HepG2 (cell line): Measurements from ENCODE around the gene EIF3CL. TPM values are rescaled to one million over a fixed set of nuclear protein-coding genes. Genes with fewer than 3 reads are reported as not detected.
"Not testable (repeated sequence)": the region's sequence is repeated elsewhere in the genome, so short reads cannot be mapped to it uniquely, and the experiment has no call there.

Experiments
- ATAC-seq: fragments of 200-7000 bp; cut with Tn5 transposase; 3 replicates; pipeline ENCODE4 v1.9.1; 2020; ENCODE audit warnings: mild to moderate bottlenecking, moderate library complexity
- BruUV-seq: library from RNA; stranded (reverse); fragments of 400-500 nt; replicated peaks from 2 replicates; lab custom pipeline; 2021; lab: Mats Ljungman, UMichigan
- CTCF ChIA-PET: fragments of 300-600 bp; formaldehyde crosslinking; extraction: SDS; loops from one replicate; lab custom pipeline; 2021; ENCODE audit warnings: low total read pairs, inconsistent platforms, low intra/inter-chr PET ratio; lab: Yijun Ruan, JAX
- POLR2A ChIA-PET: fragments of 350-600 bp; sonication (Branson Sonifier 250); formaldehyde crosslinking; loops from one replicate; lab custom pipeline; 2020; ENCODE audit warnings: antibody characterized with exemption, inconsistent platforms; lab: Yijun Ruan, JAX
- DNase-seq: peaks from one replicate; pipeline ENCODE4 v3.0.0-alpha.2; 2015; ENCODE audit warnings: low spot score
- FAIRE-seq: peaks from 3 replicates; lab custom pipeline; 2011; peaks lifted over from hg19 to GRCh38; lab: Jason Lieb, UNC
- H2AFZ ChIP-seq: one replicate; pipeline ENCODE4 v1.6.1; 2011; ENCODE audit warnings: low read length, inconsistent platforms
- H3K27ac ChIP-seq: fragments of 300-600 bp; 3 replicates; pipeline ENCODE4 v1.8.0; 2011; ENCODE audit warnings: mixed run types, mild to moderate bottlenecking, mixed read lengths, low read length, inconsistent platforms; ENCODE audit not compliant: insufficient read depth; ENCODE audit errors: extremely low read length
- H3K27me3 ChIP-seq, 2 experiments: fragments of 200-600 bp in 1 of 2; 2 replicates in 1 of 2; 3 replicates in 1 of 2; pipeline versions ENCODE4 v1.6.0 to v1.8.0; 2011; ENCODE audit warnings: low read length in 2 of 2, mild to moderate bottlenecking in 2 of 2, moderate library complexity in 2 of 2, inconsistent platforms in 1 of 2; ENCODE audit not compliant: insufficient read depth in 2 of 2, control insufficient read depth in 1 of 2
- H3K36me3 ChIP-seq, 2 experiments: fragments of 200-600 bp in 1 of 2; replicated peaks in 1 of 2; 2 replicates in 1 of 2; 3 replicates in 1 of 2; pipeline versions ENCODE4 v1.5.1 to v1.8.0; 2011; ENCODE audit warnings: low read length in 2 of 2, inconsistent platforms in 1 of 2; ENCODE audit not compliant: insufficient read depth in 2 of 2, control insufficient read depth in 1 of 2
- H3K4me1 ChIP-seq: 2 replicates; pipeline ENCODE4 v1.5.1; 2012; ENCODE audit warnings: low read length, inconsistent platforms; ENCODE audit not compliant: insufficient read depth
- H3K4me2 ChIP-seq: 2 replicates; pipeline ENCODE4 v1.6.0; 2011; ENCODE audit warnings: low read depth, low read length, inconsistent platforms
- H3K4me3 ChIP-seq, 3 experiments: fragments of 200-600 bp in 1 of 3; sonication (generic), shearing (Covaris generic) in 1 of 3; replicated peaks in 1 of 3; 2 replicates each; pipeline ENCODE4 v1.5.1; 2011 to 2016; ENCODE audit warnings: low read length in 3 of 3, inconsistent platforms in 2 of 3, low read depth in 2 of 3, mild to moderate bottlenecking in 2 of 3, control low read depth in 1 of 3, mixed read lengths in 1 of 3; ENCODE audit not compliant: insufficient read depth in 1 of 3
- H3K79me2 ChIP-seq: one replicate; pipeline ENCODE4 v1.6.1; 2011; ENCODE audit warnings: low read length, inconsistent platforms; ENCODE audit not compliant: insufficient read depth
- H3K9ac ChIP-seq: 2 replicates; pipeline ENCODE4 v1.6.0; 2011; ENCODE audit warnings: mild to moderate bottlenecking, low read depth, low read length, inconsistent platforms; ENCODE audit not compliant: insufficient read depth
- H3K9me3 ChIP-seq: 2 replicates; pipeline ENCODE4 v1.5.1; 2012; ENCODE audit warnings: mild to moderate bottlenecking, low read length
- H4K20me1 ChIP-seq: 2 replicates; pipeline ENCODE4 v1.6.0; 2011; ENCODE audit warnings: inconsistent platforms, mild to moderate bottlenecking, low read length, moderate library complexity; ENCODE audit not compliant: insufficient read depth
- WGBS: methylation state at CpG from one replicate; pipeline ENCODE4 v1.1.6; 2017; ENCODE audit warnings: low lambda C conversion rate; 5-methylcytosine and 5-hydroxymethylcytosine counted together
- in situ Hi-C: cut with HindIII; loops from 2 replicates; pipeline ENCODE4 v1.10.0; 2017; ENCODE audit warnings: low pct_unique_long_range_greater_than_20kb; ENCODE audit not compliant: extremely low pct_ligation_motif_present
- intact Hi-C: fragments of 100-400 bp; cut with micrococcal nuclease; formaldehyde crosslinking; loops from one replicate; pipeline ENCODE4 v1.10.0; 2022; ENCODE audit not compliant: unreplicated experiment
- polyA plus RNA-seq, 8 experiments: library from polyadenylated mRNA; depleted of rRNA in 3 of 8; stranded (reverse) in 7 of 8; unstranded in 1 of 8; fragments of >200 nt; fragmentation: Illumina TruSeq in 4 of 8; extraction: Trizol in 4 of 8; gene quantifications; 2 replicates each; pipeline versions ENCODE4 v1.2.1 to v1.2.3, GENCODE V29; 2011 to 2016; ENCODE audit warnings: low read depth in 4 of 8, missing spikeins in 1 of 8, mixed read lengths in 1 of 8; ENCODE audit not compliant: insufficient read depth in 1 of 8
- total RNA-seq, 5 experiments: library from RNA; depleted of rRNA; stranded (reverse); fragments of >200 nt; fragmentation: Illumina TruSeq; extraction: Trizol; gene quantifications; 2 replicates each; pipeline ENCODE4 v1.2.3, GENCODE V29; 2016; ENCODE audit warnings: low read depth in 1 of 5

The EIF3CL gene
- total and polyA plus RNA-seq, 2 of the 13 experiments (the other 11 are each of a cell fraction or from before 2014, with no cell fraction given): 113 to 229 TPM

DNA sequence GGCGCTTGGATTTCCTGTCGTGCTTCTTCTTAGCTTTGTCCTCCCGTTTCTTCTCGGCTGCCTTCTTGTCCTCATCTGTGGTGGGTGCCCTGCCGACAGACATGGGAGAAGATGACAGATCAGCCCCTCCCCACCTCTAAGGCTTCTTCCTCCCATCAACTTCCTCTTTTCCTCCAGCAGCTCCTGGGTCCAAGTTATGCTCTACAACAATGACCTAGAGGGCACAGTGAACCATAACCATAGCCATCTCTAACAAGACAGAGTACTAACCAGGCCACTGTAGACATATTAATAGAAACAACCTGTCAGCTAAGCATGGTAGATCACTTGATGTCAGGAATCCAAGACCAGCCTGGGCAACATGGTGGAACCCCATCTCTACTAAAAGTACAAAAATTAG, 11.6 kb downstream of the EIF3CL start:
- BruUV-seq, H3K4me2 ChIP-seq, CTCF ChIA-PET, H3K9ac ChIP-seq, H2AFZ ChIP-seq, FAIRE-seq, ATAC-seq, in situ Hi-C loops, H3K4me3 ChIP-seq, H4K20me1 ChIP-seq, DNase-seq, H3K9me3 ChIP-seq, H3K4me1 ChIP-seq, H3K79me2 ChIP-seq, H3K27me3 ChIP-seq, H3K36me3 ChIP-seq, POLR2A ChIA-PET, H3K27ac ChIP-seq, intact Hi-C loops: not testable (repeated sequence)
- no CpG with 5 or more reads among the region's 5 CpGs for WGBS

DNA sequence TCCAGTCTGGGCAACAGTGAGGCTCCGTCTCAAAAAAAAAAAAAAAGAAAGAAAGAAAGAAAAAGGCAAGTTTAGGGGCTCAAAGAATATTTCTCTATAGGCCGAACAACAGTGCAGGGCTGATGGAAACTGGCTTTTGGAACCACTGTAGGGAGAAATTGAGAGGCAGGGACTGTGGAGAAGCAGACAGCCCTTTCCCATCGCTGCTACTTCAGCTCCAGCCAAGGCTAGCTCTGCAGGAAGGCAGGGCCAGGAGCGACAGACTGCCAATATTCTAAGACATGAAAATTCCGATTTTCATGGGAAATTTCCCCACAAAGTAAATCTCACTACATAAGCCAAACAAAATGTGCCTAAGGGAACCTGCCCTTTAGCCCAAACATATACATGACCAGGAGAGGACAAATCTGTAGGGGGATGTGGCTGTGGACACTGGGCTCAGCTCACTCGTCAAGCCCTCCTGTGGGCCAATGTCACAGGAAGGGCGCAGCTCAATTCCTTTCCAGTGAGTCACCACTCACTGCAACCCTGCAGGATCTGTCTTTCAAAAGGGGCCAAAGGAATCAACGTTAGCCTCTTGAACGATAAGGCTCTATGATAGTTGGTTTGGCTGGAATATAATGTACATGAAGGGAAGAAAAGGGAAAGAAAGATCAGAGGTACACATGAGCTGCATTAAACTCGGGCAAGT, 21.3 kb downstream of the EIF3CL start:
- H3K9ac ChIP-seq, CTCF ChIA-PET, H3K9me3 ChIP-seq, H3K27ac ChIP-seq, H3K4me3 ChIP-seq, H3K27me3 ChIP-seq, intact Hi-C loops, in situ Hi-C loops, ATAC-seq, H3K4me1 ChIP-seq, DNase-seq, H3K79me2 ChIP-seq, H2AFZ ChIP-seq, H3K36me3 ChIP-seq, POLR2A ChIA-PET, H4K20me1 ChIP-seq, FAIRE-seq, H3K4me2 ChIP-seq: not testable (repeated sequence)
- 100% methylated on average over 2 of the region's 10 CpGs for WGBS
- TSS peak; percentile 18 for BruUV-seq

- H4K20me1 ChIP-seq, H3K9ac ChIP-seq, H3K27ac ChIP-seq, CTCF ChIA-PET, H3K4me1 ChIP-seq, H3K4me3 ChIP-seq, FAIRE-seq, POLR2A ChIA-PET, in situ Hi-C loops, H3K79me2 ChIP-seq, H2AFZ ChIP-seq, H3K27me3 ChIP-seq, H3K4me2 ChIP-seq, intact Hi-C loops, H3K9me3 ChIP-seq, H3K36me3 ChIP-seq, DNase-seq, ATAC-seq: not testable (repeated sequence)
- TSS peak; percentile 57 for BruUV-seq
- WGBS: 98% methylated on average over 8 of the region's 10 CpGs
Measured at GRCh38 chr16:28377822-28378221, 25.8 kb downstream of the EIF3CL start.

GRCh38 chr16:28377108-28377625, 26.5 kb downstream of the EIF3CL start:
- H4K20me1 ChIP-seq, H3K79me2 ChIP-seq, ATAC-seq, H3K4me3 ChIP-seq, in situ Hi-C loops, H3K9me3 ChIP-seq, DNase-seq, H2AFZ ChIP-seq, H3K4me2 ChIP-seq, H3K4me1 ChIP-seq, BruUV-seq, POLR2A ChIA-PET, intact Hi-C loops, FAIRE-seq, CTCF ChIA-PET, H3K36me3 ChIP-seq, H3K27ac ChIP-seq, H3K9ac ChIP-seq, H3K27me3 ChIP-seq: not testable (repeated sequence)
- 96% methylated on average over 19 of the region's 38 CpGs for WGBS
